DND-41 (cell line): ENCODE measurements around the gene FIG4.

Source experiments
- CTCF ChIP-seq: IDR thresholded peaks from 2 replicates; pipeline ENCODE4 v1.5.1; 2012; ENCODE audit warnings: borderline replicate concordance, low read length, moderate library complexity, mild to moderate bottlenecking; ENCODE audit not compliant: poor library complexity, severe bottlenecking; ENCODE audit errors: extremely low read depth
- EZH2 ChIP-seq: IDR thresholded peaks from 3 replicates; pipeline ENCODE4 v1.6.1; 2012; ENCODE audit warnings: borderline replicate concordance, low read depth, mild to moderate bottlenecking, moderate library complexity, low read length, inconsistent platforms; ENCODE audit not compliant: severe bottlenecking

GRCh38 chr6:109808837-109809236 is 117.7 kb downstream of the FIG4 start:
- TF ChIP-seq CTCF, result no peak
- no peak for TF ChIP-seq EZH2
